H9 (cell line): Measurements from ENCODE around the gene ACTC1. TPM values are rescaled to one million over a fixed set of nuclear protein-coding genes. Genes with fewer than 3 reads are reported as not detected.

ENCODE experiments used
- DNase-seq: peaks from one replicate; pipeline ENCODE4 v3.0.0-alpha.2; 2017
- H2AFZ ChIP-seq: one replicate; pipeline ENCODE4 v1.6.1; 2013; ENCODE audit warnings: mild to moderate bottlenecking, low read length, control low read depth, moderate library complexity
- H2AK5ac ChIP-seq: 2 replicates; pipeline ENCODE4 v1.6.1; 2013; ENCODE audit warnings: low read length, control low read depth, mixed read lengths; ENCODE audit not compliant: insufficient read length
- H2BK120ac ChIP-seq: one replicate; pipeline ENCODE4 v1.6.1; 2013; ENCODE audit warnings: low read depth, mild to moderate bottlenecking, low read length, control low read depth, inconsistent platforms; ENCODE audit not compliant: poor library complexity, severe bottlenecking
- H2BK12ac ChIP-seq: 2 replicates; pipeline ENCODE4 v1.6.1; 2013; ENCODE audit warnings: low read length, control low read depth, mixed read lengths, low read depth; ENCODE audit not compliant: insufficient read length
- H2BK15ac ChIP-seq: 2 replicates; pipeline ENCODE4 v1.6.1; 2013; ENCODE audit warnings: low read depth, low read length, control low read depth
- H2BK20ac ChIP-seq: one replicate; pipeline ENCODE4 v1.6.1; 2013; ENCODE audit warnings: low read depth, mild to moderate bottlenecking, low read length, control low read depth, inconsistent platforms; ENCODE audit not compliant: poor library complexity, severe bottlenecking
- H2BK5ac ChIP-seq: 2 replicates; pipeline ENCODE4 v1.6.1; 2013; ENCODE audit warnings: low read length, control low read depth, mixed read lengths; ENCODE audit not compliant: insufficient read length
- H3K14ac ChIP-seq: 2 replicates; pipeline ENCODE4 v1.6.1; 2013; ENCODE audit warnings: low read length, control low read depth; ENCODE audit not compliant: insufficient read depth
- H3K18ac ChIP-seq: 2 replicates; pipeline ENCODE4 v1.6.1; 2013; ENCODE audit warnings: low read depth, mild to moderate bottlenecking, mixed read lengths, low read length, control low read depth; ENCODE audit not compliant: insufficient read length
- H3K23ac ChIP-seq: 2 replicates; pipeline ENCODE4 v1.6.1; 2013; ENCODE audit warnings: low read length, control low read depth, mixed read lengths, low read depth; ENCODE audit not compliant: insufficient read length
- H3K23me2 ChIP-seq: 2 replicates; pipeline ENCODE4 v1.6.1; 2013; ENCODE audit warnings: low read depth, mild to moderate bottlenecking, mixed read lengths, low read length, control low read depth; ENCODE audit not compliant: insufficient read length, poor library complexity, severe bottlenecking
- H3K27ac ChIP-seq: 2 replicates; pipeline ENCODE4 v1.5.1; 2013; ENCODE audit warnings: low read length, control low read depth, mixed read lengths, low read depth; ENCODE audit not compliant: insufficient read length
- H3K27me3 ChIP-seq: 2 replicates; pipeline ENCODE4 v1.6.1; 2013; ENCODE audit warnings: low read length, control low read depth, inconsistent platforms; ENCODE audit not compliant: insufficient read depth
- H3K4ac ChIP-seq: 2 replicates; pipeline ENCODE4 v1.6.1; 2013; ENCODE audit warnings: low read depth, mild to moderate bottlenecking, control low read depth, inconsistent platforms, low read length, moderate library complexity
- H3K4me1 ChIP-seq: 2 replicates; pipeline ENCODE4 v1.6.1; 2013; ENCODE audit warnings: low read length, control low read depth, inconsistent platforms; ENCODE audit not compliant: insufficient read depth
- H3K4me2 ChIP-seq: 2 replicates; pipeline ENCODE4 v1.6.1; 2013; ENCODE audit warnings: low read length, control low read depth, mixed read lengths; ENCODE audit not compliant: insufficient read length, insufficient read depth
- H3K56ac ChIP-seq: 2 replicates; pipeline ENCODE4 v1.6.1; 2013; ENCODE audit warnings: low read depth, mild to moderate bottlenecking, mixed read lengths, low read length, control low read depth; ENCODE audit not compliant: insufficient read length
- H3K79me1 ChIP-seq: 2 replicates; pipeline ENCODE4 v1.6.1; 2013; ENCODE audit warnings: low read depth, mild to moderate bottlenecking, moderate library complexity, low read length, control low read depth, inconsistent platforms; ENCODE audit not compliant: insufficient read depth, poor library complexity, severe bottlenecking
- H3K79me2 ChIP-seq: 2 replicates; pipeline ENCODE4 v1.6.1; 2013; ENCODE audit warnings: low read length, control low read depth, inconsistent platforms; ENCODE audit not compliant: insufficient read depth
- H3K9ac ChIP-seq: 2 replicates; pipeline ENCODE4 v1.6.1; 2013; ENCODE audit warnings: low read length, control low read depth, mixed read lengths; ENCODE audit not compliant: insufficient read length; ENCODE audit errors: extremely low read depth
- H3K9me3 ChIP-seq: one replicate; pipeline ENCODE4 v1.6.1; 2013; ENCODE audit warnings: low read depth, low read length, inconsistent platforms; ENCODE audit not compliant: control insufficient read depth
- H3T11ph ChIP-seq: one replicate; pipeline ENCODE4 v1.6.1; 2013; ENCODE audit warnings: mild to moderate bottlenecking, low read length, control low read depth, inconsistent platforms
- H4K20me1 ChIP-seq: one replicate; pipeline ENCODE4 v1.6.1; 2013; ENCODE audit not compliant: control insufficient read depth, insufficient read length, insufficient read depth
- H4K5ac ChIP-seq: 2 replicates; pipeline ENCODE4 v1.6.1; 2013; ENCODE audit warnings: low read depth, mild to moderate bottlenecking, mixed read lengths, low read length, control low read depth; ENCODE audit not compliant: insufficient read length
- H4K8ac ChIP-seq: replicated peaks from 2 replicates; pipeline ENCODE4 v1.6.1; 2013; ENCODE audit warnings: low read length, control low read depth, mixed read lengths, low read depth; ENCODE audit not compliant: insufficient read length
- H4K91ac ChIP-seq: 2 replicates; pipeline ENCODE4 v1.6.1; 2013; ENCODE audit warnings: low read depth, mild to moderate bottlenecking, moderate library complexity, mixed read lengths, low read length, control low read depth; ENCODE audit not compliant: insufficient read length
- H3K27ac Mint-ChIP-seq, 3 experiments: 2 replicates in 2 of 3; 3 replicates in 1 of 3; pipeline ENCODE4 v1.8.0; 2020 to 2021; ENCODE audit warnings: mixed read lengths in 3 of 3, mild to moderate bottlenecking in 1 of 3, moderate library complexity in 1 of 3
- H3K27me3 Mint-ChIP-seq: 2 replicates; pipeline ENCODE4 v1.8.0; 2021; ENCODE audit warnings: low read depth, mild to moderate bottlenecking, moderate library complexity, mixed read lengths
- H3K36me3 Mint-ChIP-seq, 3 experiments: 2 replicates in 2 of 3; 3 replicates in 1 of 3; pipeline ENCODE4 v1.8.0; 2020 to 2021; ENCODE audit warnings: low read depth in 3 of 3, mixed read lengths in 3 of 3; ENCODE audit not compliant: insufficient read depth in 1 of 3
- H3K4me1 Mint-ChIP-seq, 2 experiments: 2 replicates each; pipeline ENCODE4 v1.8.0; 2020; ENCODE audit warnings: mixed read lengths in 2 of 2
- H3K4me3 Mint-ChIP-seq, 2 experiments: 2 replicates in 1 of 2; 3 replicates in 1 of 2; pipeline ENCODE4 v1.8.0; 2020 to 2021; ENCODE audit warnings: mild to moderate bottlenecking in 2 of 2, mixed read lengths in 2 of 2, moderate library complexity in 1 of 2
- H3K9me3 Mint-ChIP-seq, 2 experiments: 2 replicates in 1 of 2; 3 replicates in 1 of 2; pipeline ENCODE4 v1.8.0; 2020; ENCODE audit warnings: mild to moderate bottlenecking in 2 of 2, mixed read lengths in 2 of 2, moderate library complexity in 1 of 2
- CTCF ChIP-seq: fragments of 200-600 bp; sonication (generic); conservative IDR thresholded peaks from 3 replicates; pipeline ENCODE4 v1.8.0; 2021; ENCODE audit warnings: antibody characterized with exemption, mild to moderate bottlenecking
- WGBS: extraction: QIAGEN DNeasy Blood & Tissue Kit; methylation state at CpG from one replicate; pipeline ENCODE4 v1.1.7; 2013; ENCODE audit warnings: missing lambda C conversion rate, low lambda C conversion rate, mixed read lengths; ENCODE audit not compliant: insufficient read length; ENCODE audit errors: extremely low coverage; 5-methylcytosine and 5-hydroxymethylcytosine counted together
- total RNA-seq: library from RNA; stranded (reverse); gene quantifications from 2 replicates; pipeline ENCODE4 v1.2.1, GENCODE V29; 2021

ACTC1 gene
- total RNA-seq, 1 experiment from 2014 or later = 52.2 TPM

GRCh38 chr15:34802803-34803750, 7.7 kb upstream of the ACTC1 start:
- Histone ChIP-seq H4K8ac (no peak overlapping the region), H3K9me3 (no peaks in the 10 kb centered on the region), H3K79me2 (no peaks in the 10 kb centered on the region), H2BK20ac (no peak overlapping the region), H2AFZ (no peak overlapping the region), H3T11ph (no peak overlapping the region), H3K4me1 (peaks cover 2% of the 10 kb centered on the region; the same call in 1 of the 2 replicates), H3K18ac (no peak overlapping the region), H3K9ac (no peak overlapping the region), H3K14ac (no peak overlapping the region), H3K56ac (no peak overlapping the region), H2BK12ac (no peak overlapping the region), H2BK15ac (no peak overlapping the region), H4K20me1 (no peaks in the 10 kb centered on the region), H2BK120ac (no peak overlapping the region), H3K4me2 (no peak overlapping the region), H4K5ac (no peak overlapping the region), H2AK5ac (no peak overlapping the region), H3K27me3 (no peaks in the 10 kb centered on the region), H3K23ac (no peak overlapping the region), H4K91ac (no peak overlapping the region), H3K4ac (no peak overlapping the region), H2BK5ac (no peak overlapping the region), H3K23me2 (peaks cover 2% of the 10 kb centered on the region), H3K79me1 (no peaks in the 10 kb centered on the region), H3K27ac (no peak overlapping the region)
- H3K9me3 Mint-ChIP-seq = peaks cover 6 to 10% of the 10 kb centered on the region in 2 experiments
- no peak for DNase-seq
- TF ChIP-seq CTCF = no peak
- H3K36me3 Mint-ChIP-seq = peaks cover 0 to 10% (median 3%) of the 10 kb centered on the region in 3 experiments; a peak in 4 of 7 replicates
- WGBS = no CpG with 5 or more reads among the region's 7 CpGs
- H3K27ac Mint-ChIP-seq = no peak overlapping the region
- H3K4me1 Mint-ChIP-seq = peaks cover 15 to 17% of the 10 kb centered on the region in 2 experiments
- no peak overlapping the region for H3K4me3 Mint-ChIP-seq
- no peaks in the 10 kb centered on the region for H3K27me3 Mint-ChIP-seq
